GM12864 (cell line): ENCODE measurements around the gene NME1.
A peak's percentile ranks its signal among the peaks of the same experiment; 100 is the strongest.
"Not testable (repeated sequence)": the region's sequence is repeated elsewhere in the genome, so short reads cannot be mapped to it uniquely, and the experiment has no call there.

Experiments
- DNase-seq: peaks from one replicate; pipeline ENCODE4 v3.0.0-alpha.2; 2011; ENCODE audit warnings: low read depth
- H3K4me3 ChIP-seq: 2 replicates; pipeline ENCODE4 v1.5.1; 2011; ENCODE audit warnings: mild to moderate bottlenecking, low read depth, low read length, control low read depth
- TF ChIP-seq, protein P1 (sequence below): IDR thresholded peaks from 2 replicates; pipeline ENCODE4 v1.5.1; 2011; ENCODE audit warnings: low read depth, mild to moderate bottlenecking, moderate library complexity, low read length, control low read depth, inconsistent platforms; ENCODE audit errors: missing control alignments

Gene NME1

DNA sequence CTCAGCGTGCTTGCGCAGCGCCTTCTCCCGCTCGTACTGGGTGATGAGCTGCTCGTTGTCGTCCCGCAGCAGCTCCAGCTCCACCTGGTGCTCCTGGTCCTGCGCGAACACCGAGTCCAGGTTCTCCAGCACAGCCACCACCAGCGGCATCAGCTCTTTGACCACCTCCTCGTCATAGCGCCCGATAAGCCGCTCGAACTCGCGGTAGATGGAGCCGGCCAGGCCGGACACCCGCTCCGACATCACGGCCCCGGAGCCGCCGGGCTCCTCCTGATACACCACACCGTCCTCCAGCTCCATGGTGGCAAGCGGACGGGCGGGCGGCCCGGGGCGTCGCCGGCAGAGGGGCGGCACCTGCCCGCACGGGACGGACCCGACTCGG, 33.0 kb upstream of the NME1 start:
- TF ChIP-seq, protein P1, sequence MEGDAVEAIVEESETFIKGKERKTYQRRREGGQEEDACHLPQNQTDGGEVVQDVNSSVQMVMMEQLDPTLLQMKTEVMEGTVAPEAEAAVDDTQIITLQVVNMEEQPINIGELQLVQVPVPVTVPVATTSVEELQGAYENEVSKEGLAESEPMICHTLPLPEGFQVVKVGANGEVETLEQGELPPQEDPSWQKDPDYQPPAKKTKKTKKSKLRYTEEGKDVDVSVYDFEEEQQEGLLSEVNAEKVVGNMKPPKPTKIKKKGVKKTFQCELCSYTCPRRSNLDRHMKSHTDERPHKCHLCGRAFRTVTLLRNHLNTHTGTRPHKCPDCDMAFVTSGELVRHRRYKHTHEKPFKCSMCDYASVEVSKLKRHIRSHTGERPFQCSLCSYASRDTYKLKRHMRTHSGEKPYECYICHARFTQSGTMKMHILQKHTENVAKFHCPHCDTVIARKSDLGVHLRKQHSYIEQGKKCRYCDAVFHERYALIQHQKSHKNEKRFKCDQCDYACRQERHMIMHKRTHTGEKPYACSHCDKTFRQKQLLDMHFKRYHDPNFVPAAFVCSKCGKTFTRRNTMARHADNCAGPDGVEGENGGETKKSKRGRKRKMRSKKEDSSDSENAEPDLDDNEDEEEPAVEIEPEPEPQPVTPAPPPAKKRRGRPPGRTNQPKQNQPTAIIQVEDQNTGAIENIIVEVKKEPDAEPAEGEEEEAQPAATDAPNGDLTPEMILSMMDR: no peak
- peak overlapping the region; percentile 75 for H3K4me3 ChIP-seq
- DNase-seq: no peak

DNA sequence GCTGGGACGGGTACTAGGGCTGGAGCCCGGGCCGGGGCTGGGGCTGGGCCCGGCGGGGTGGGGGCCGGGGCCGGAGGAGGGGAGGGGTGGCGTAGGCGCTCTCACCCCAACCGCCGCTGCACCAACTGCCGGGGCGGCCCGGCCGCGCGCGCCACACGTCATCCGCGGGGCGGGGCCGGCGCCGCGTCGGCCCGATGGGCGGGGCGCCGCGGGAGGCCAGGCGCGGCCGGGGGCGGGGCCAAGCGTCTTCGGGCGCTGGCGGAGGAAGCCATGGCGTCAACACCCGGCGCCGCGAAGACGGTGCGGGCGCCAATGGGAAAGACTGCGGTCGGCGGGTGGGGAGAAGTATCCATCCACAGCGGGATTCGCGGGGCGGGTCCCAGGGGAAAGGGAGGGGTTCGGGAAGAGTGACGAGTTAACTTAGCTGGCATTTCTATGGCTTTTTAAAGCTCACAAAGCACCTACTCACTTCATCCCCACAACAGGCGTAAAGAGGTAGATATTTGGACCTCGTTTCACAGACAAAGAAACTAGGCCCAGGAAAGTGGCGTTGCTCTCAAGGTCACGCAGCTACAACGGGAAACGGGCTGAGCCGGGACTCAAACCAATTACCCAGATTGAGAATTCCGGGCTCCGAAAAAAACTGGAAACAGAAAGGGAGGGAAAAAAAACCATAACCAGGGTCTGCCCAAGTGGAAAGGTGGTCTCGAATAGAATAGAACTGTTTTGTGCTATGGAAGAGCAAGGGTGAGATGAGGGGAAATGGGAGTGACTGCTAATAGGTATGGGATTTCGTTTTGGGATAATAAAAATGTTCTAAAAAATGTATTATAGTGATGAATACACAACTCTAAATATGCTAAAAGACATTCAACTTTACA, 32.4 kb upstream of the NME1 start, which contains the start of gene SPAG9:
Gene SPAG9, minus strand, starts transcription at position 130 of the 881 bp plus-strand sequence. CDS start 212 bp downstream, outside the sequence.
- peak within 1 kb of the TSS; percentile 75 for H3K4me3 ChIP-seq
- no peak for DNase-seq
- TF ChIP-seq, protein P1: no peak

DNA sequence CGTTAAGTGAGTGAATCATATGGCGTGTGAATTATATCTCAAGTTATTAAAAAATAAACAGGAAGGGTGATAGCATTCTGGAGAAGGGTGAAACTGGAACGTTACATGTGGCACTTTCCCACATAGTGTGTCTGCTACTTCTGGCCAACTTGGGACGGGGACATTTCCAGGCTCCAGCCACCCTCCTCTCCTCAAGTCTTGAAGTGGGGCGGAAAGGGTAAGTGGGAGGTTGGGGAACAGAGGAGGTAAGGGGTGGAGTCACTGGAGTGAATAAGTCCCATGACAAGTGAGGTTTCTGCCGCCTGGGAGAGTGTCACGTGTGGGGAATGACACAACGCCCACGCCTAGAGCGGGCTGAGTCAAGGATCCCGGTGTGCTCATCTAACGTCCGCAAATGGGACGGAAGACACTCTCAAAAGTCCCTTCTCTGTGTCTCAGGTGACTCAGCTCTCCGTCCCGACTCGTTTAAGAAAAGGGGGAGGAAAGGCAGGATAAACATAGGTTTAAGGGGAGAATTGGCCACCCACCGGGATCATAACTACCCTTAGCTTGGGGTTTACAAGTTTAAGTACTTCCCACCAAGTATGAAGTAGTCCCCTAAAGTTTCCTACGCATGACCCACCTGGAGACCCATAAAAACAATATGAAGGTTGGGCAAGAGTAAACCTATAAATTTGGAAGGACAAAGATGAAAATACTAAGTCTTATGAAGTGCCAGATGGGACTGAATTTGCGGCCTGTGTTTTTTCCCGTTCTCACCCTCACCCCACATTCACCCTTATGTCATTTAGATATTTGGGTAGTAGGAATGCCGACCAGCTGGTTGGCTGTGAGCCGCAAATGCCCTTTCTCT, 31.5 kb upstream of the NME1 start:
- peak overlapping the region; percentile 63 for H3K4me3 ChIP-seq
- TF ChIP-seq, protein P1: no peak
- DNase-seq: peak; percentile 89

DNA sequence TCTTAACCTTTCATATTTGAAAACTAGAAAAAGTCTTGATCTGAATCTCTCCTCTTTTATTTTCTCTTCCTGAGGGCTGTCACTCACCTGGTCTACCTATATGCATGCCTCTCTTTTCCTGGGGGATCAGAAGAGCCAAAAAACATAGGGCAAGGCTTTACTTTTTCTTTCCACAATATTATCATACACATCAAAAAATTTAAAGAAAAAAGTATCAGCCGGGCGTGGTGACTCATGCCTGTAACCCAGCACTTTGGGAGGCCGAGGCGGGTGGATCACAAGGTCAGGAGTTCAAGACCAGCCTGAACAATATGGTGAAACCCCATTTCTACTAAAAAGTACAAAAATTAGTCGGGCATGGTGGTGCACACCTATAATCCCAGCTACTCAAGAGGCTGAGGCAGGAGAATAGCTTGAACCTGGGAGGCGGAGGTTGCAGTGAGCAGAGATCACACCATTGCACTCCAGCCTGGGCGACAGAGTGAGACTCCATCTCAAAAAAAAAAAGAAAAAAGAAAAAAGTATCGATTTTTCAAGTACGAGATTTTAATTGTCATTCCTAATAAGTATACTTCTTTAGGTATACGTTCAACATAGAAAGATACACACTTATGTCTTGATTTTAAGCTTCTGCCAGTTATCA, 30.8 kb upstream of the NME1 start:
- not testable (repeated sequence) for DNase-seq, H3K4me3 ChIP-seq

DNA sequence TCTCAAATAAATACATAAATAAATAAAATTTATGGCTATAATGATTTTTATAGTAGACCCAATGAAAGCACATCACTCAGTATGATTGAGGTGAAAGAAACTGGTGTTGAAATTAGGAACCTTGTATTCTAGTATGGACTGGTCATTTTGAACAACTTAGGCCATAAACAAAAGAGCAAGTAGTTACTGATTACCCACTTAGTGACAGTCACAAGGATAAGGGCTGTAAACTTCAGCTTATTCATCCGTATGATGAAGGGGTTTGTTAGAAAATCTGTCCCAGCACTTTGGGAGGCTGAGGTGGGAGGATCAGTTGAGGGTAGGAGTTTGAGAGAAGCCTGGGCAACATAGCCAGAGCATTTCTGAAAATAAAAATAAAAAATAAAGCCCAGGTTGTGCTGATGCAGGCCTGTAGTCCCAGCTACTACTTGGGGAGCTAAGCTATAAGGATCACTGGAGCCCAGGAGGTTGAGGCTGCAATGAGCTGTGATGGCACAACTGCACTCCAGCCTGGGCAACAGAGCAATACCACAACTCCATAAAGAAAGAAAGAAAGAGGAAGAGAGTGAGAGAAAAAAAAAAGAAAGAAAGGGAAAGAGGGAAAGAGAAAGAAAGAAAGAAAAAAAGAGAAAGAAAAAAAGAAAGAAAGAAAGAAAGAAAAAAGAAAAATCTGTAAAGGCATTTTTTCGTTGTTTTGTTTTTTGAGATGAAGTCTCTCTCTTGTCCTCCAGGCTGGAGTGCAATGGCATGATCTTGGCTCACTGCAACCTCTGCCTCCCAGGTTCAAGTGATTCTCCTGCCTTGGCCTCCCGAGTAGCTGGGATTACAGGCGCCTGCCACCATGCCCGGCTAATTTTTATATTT, 28.5 kb upstream of the NME1 start:
- TF ChIP-seq, protein P1: no peak
- DNase-seq: no peak
- no peak overlapping the region for H3K4me3 ChIP-seq

DNA sequence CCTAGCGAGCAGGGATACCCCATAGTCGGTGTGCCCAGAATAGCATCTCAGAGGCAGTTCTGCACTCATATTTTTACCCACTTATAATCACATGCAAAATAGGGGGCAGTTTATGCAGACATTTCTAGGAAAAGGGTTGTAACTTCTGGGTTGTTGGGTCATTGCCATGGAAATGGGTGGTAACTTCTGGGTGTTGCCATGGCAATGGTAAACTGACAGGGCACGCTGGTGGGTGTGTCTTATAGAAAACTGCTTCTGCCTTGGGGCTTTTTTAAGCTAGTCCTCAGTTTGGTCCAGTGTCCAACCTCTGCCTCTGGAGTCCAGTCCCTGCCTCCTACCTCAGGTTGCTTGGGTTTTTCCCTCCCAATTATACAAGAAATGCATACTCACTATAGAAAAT, 25.3 kb upstream of the NME1 start:
- TF ChIP-seq, protein P1: no peak
- H3K4me3 ChIP-seq: no peak overlapping the region
- DNase-seq: no peak

DNA sequence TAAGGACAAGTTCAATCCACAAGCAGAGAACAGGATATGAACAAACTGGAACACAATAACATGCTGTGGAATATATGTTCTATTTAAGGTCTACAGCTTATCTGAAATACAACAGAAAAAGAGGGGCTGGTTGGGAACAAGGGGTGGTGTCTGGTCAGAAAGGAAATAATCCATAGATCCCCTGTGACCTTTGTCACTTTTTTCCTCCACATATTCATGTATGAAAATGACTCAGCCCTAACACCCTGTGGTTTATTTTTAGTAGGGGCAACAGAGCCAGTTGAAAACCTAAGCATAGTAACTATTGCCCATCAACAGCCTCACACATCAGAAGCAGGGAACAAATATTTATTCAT, 20.4 kb upstream of the NME1 start:
- TF ChIP-seq, protein P1: no peak
- H3K4me3 ChIP-seq: no peak overlapping the region
- DNase-seq: no peak
